A549 (cell line): Measurements from ENCODE around the gene BRAT1.
"Not testable (repeated sequence)": the region's sequence is repeated elsewhere in the genome, so short reads cannot be mapped to it uniquely, and the experiment has no call there.

Source experiments
- CBX8 ChIP-seq: fragments of 200-600 bp; sonication (generic); IDR thresholded peaks from 2 replicates; pipeline ENCODE4 v1.6.1; 2016
- CEBPB ChIP-seq, 2 experiments: fragments of >200 bp in 1 of 2; sonication (Bioruptor Twin) in 1 of 2; formaldehyde crosslinking in 1 of 2; IDR thresholded peaks; 2 replicates each; pipeline ENCODE4 v1.6.1; 2012 to 2016
- CHD2 ChIP-seq: fragments of 150-350 bp; IDR thresholded peaks from 2 replicates; pipeline ENCODE4 v1.6.1; 2014; ENCODE audit warnings: low read length; ENCODE audit not compliant: partially characterized antibody
- HDAC2 ChIP-seq: fragments of 200-600 bp; sonication (generic); IDR thresholded peaks from 2 replicates; pipeline ENCODE4 v1.6.1; 2016
- JUN ChIP-seq, 2 experiments: fragments of >200 bp; sonication (Bioruptor Twin); formaldehyde crosslinking; IDR thresholded peaks; 2 replicates in 1 of 2; 3 replicates in 1 of 2; pipeline ENCODE4 v1.6.1; 2016 to 2017
- KDM1A ChIP-seq: fragments of 200-600 bp; sonication (generic); IDR thresholded peaks from 2 replicates; pipeline ENCODE4 v1.6.1; 2016; ENCODE audit warnings: low read depth, mild to moderate bottlenecking
- MAFK ChIP-seq: fragments of 450-650 bp; IDR thresholded peaks from 2 replicates; pipeline ENCODE4 v1.6.1; 2014; ENCODE audit not compliant: partially characterized antibody
- MYC ChIP-seq: IDR thresholded peaks from 2 replicates; pipeline ENCODE4 v1.6.1; 2012; ENCODE audit warnings: mild to moderate bottlenecking, inconsistent platforms, low read length, improper control_type of control experiment, borderline replicate concordance
- NPAS2 ChIP-seq: fragments of 250-450 bp; sonication (Bioruptor Pico); IDR thresholded peaks from 2 replicates; pipeline ENCODE4 v1.8.0; 2022; ENCODE audit warnings: mild to moderate bottlenecking, moderate library complexity, borderline replicate concordance
- POLR2A ChIP-seq: IDR thresholded peaks from 2 replicates; pipeline ENCODE4 v1.6.1; 2012; ENCODE audit warnings: mild to moderate bottlenecking, low read length
- REST ChIP-seq: fragments of 200-600 bp; sonication (generic); IDR thresholded peaks from 2 replicates; pipeline ENCODE4 v1.6.1; 2016; ENCODE audit warnings: antibody characterized with exemption, mild to moderate bottlenecking, moderate library complexity
- RNF2 ChIP-seq: fragments of 200-600 bp; sonication (generic); IDR thresholded peaks from 2 replicates; pipeline ENCODE4 v1.6.1; 2016; ENCODE audit warnings: low read depth, mild to moderate bottlenecking, antibody characterized with exemption, moderate library complexity, borderline replicate concordance
- USF2 ChIP-seq: fragments of 450-650 bp; IDR thresholded peaks from 2 replicates; pipeline ENCODE4 v1.6.1; 2014; ENCODE audit warnings: antibody characterized with exemption
- TF ChIP-seq, protein P1 (sequence below): fragments of >200 bp; sonication (Bioruptor Twin); formaldehyde crosslinking; IDR thresholded peaks from 3 replicates; pipeline ENCODE4 v1.5.1; 2016

- TF ChIP-seq USF2; POLR2A; CBX8; RNF2; MAFK; REST; HDAC2; MYC; CEBPB (IDR thresholded peaks at IDR 0.05); JUN (IDR thresholded peaks at IDR 0.05); CHD2; KDM1A; NPAS2 (CRISPR knock-in tag): not testable (repeated sequence)
- TF ChIP-seq, protein P1, sequence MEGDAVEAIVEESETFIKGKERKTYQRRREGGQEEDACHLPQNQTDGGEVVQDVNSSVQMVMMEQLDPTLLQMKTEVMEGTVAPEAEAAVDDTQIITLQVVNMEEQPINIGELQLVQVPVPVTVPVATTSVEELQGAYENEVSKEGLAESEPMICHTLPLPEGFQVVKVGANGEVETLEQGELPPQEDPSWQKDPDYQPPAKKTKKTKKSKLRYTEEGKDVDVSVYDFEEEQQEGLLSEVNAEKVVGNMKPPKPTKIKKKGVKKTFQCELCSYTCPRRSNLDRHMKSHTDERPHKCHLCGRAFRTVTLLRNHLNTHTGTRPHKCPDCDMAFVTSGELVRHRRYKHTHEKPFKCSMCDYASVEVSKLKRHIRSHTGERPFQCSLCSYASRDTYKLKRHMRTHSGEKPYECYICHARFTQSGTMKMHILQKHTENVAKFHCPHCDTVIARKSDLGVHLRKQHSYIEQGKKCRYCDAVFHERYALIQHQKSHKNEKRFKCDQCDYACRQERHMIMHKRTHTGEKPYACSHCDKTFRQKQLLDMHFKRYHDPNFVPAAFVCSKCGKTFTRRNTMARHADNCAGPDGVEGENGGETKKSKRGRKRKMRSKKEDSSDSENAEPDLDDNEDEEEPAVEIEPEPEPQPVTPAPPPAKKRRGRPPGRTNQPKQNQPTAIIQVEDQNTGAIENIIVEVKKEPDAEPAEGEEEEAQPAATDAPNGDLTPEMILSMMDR: not testable (repeated sequence)
Observed at GRCh38 chr7:2563955-2564354, 8.6 kb upstream of the BRAT1 start.
